SIG-M5 treated with dmso at 0.1 percent for 504 hours (cell line): ENCODE results near the gene ACP4.
"Not testable (repeated sequence)": the region's sequence is repeated elsewhere in the genome, so short reads cannot be mapped to it uniquely, and the experiment has no call there.

ENCODE experiments used
- DNase-seq: peaks from one replicate; lab custom pipeline; 2025; ENCODE audit not compliant: unreplicated experiment; lab: John Stamatoyannopoulos, UW

ACP4 gene, protein sequence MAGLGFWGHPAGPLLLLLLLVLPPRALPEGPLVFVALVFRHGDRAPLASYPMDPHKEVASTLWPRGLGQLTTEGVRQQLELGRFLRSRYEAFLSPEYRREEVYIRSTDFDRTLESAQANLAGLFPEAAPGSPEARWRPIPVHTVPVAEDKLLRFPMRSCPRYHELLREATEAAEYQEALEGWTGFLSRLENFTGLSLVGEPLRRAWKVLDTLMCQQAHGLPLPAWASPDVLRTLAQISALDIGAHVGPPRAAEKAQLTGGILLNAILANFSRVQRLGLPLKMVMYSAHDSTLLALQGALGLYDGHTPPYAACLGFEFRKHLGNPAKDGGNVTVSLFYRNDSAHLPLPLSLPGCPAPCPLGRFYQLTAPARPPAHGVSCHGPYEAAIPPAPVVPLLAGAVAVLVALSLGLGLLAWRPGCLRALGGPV

GRCh38 chr19:50790396-50790795 lies at the start of gene ACP4:
Gene ACP4 (plus strand): TSS chr19:50790415. CDS start chr19:50790415, 0 bp downstream.
- DNase-seq: no peak

- no peak for DNase-seq
Measured at GRCh38 chr19:50741179-50741933, 48.9 kb upstream of the ACP4 start.

DNA sequence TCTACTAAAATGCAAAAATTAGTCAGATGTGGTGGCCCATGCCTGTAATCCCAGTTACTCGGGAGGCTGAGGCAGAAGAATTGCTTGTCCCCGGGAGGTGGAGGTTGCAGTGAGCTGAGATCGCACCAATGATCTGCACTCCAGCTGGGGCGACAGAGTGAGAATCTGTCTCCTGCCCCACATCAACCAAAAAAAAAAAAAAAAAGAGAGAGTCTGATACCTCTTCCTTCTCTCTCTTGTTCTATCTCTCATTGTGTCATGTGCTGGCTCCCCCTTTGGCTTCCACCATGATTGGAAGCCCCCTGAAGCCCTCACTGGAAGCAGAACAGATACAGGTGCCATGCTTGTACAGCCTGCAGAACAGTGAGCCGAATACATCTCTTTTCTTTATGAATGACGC lies 46.7 kb upstream of the ACP4 start:
- no peak for DNase-seq

DNA sequence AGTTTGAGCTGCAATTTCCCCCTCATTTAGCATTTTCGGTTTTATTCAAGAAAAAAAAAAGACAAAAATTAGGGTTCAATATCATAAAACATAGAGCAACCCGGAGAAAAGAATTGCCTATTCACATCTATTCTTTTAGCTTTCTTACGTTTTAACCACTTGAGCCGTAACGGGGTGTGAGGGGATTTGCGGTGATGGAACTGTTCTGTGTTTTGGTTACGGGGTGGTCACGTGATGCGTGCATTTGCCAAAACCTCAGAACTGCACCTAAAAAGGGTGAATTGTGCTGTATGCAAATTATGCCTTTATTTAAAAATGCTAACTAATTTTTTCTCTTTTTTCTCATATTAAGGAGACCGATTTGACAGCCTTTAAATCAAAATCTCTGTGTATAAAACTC lies 45.0 kb upstream of the ACP4 start:
- DNase-seq: no peak

- not testable (repeated sequence) for DNase-seq
Measured at GRCh38 chr19:50747141-50747540, 43.1 kb upstream of the ACP4 start.

- no peak for DNase-seq
Measured at GRCh38 chr19:50749490-50749889, 40.7 kb upstream of the ACP4 start.

GRCh38 chr19:50750010-50750409 lies 40.2 kb upstream of the ACP4 start:
- DNase-seq: no peak

GRCh38 chr19:50753879-50754278 lies 36.3 kb upstream of the ACP4 start:
- DNase-seq: no peak

- DNase-seq: not testable (repeated sequence)
Measured at GRCh38 chr19:50756244-50756643, 34.0 kb upstream of the ACP4 start.

DNA sequence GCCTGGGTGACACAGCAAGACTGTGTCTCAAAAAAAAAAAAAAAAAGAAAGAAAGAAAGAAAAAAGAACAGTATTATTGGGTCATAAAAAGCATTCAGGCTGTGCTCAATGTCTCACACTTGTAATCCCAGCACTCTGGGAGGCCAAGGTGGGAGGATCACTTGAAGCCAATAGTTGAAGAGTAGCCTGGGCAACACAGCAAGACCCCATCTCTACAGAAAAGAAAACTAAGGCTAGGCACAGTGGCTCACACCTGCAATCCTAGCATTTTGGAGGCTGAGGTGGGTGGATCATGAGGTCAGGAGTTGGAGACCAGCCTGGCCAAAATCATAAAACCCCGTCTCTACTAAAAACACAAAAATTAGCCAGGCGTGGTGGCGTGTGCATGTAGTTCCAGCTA lies 32.6 kb upstream of the ACP4 start:
- not testable (repeated sequence) for DNase-seq

GRCh38 chr19:50759076-50759475 lies 31.1 kb upstream of the ACP4 start:
- not testable (repeated sequence) for DNase-seq

GRCh38 chr19:50759886-50760285 lies 30.3 kb upstream of the ACP4 start:
- peak; percentile 25 for DNase-seq

- not testable (repeated sequence) for DNase-seq
Measured at GRCh38 chr19:50761501-50761900, 28.7 kb upstream of the ACP4 start.

DNA sequence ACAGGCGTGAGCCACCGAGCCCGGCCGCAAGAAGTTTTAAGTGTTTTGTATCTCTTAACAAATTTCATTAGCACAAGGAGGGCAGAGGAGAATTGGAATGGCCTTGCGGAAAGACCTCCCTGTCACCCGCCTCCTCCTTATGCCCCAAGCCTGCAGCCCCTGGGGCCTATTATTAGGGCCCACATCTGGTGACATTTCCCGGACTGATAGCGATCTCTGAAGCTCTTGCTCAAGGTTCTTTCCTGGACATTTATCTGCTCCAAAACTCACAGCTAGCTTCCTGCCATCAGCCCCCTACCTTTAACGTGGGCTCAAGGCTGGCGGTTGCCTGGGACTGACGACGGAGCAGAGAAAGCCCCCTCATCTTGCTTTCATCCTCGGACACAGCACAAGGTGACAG lies 26.7 kb upstream of the ACP4 start:
- DNase-seq: not testable (repeated sequence)

DNA sequence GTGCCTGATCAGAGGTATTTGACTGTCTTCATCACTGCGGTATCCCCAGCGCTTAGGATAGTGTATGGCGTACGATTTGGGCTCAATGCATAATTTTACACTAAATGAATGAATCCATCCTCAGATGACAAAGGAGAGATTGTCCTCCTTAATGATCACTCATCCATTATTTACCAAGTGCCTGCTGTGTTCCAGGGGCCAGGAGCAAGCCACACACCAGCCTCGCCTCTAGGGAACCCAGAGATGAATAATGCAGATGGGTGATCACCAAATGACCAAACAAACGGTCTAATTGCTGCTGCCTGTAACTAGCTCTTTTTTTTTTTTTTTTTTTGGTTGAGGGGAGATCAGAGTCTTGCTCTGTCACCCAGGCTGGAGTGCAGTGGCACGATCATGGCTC lies 25.8 kb upstream of the ACP4 start:
- DNase-seq: no peak

GRCh38 chr19:50766746-50767145 lies 23.5 kb upstream of the ACP4 start:
- not testable (repeated sequence) for DNase-seq

- not testable (repeated sequence) for DNase-seq
Measured at GRCh38 chr19:50767263-50767662, 23.0 kb upstream of the ACP4 start.

GRCh38 chr19:50768277-50768676 lies 21.9 kb upstream of the ACP4 start:
- no peak for DNase-seq

GRCh38 chr19:50770164-50770563 lies 20.1 kb upstream of the ACP4 start, which contains the start of gene GPR32:
Gene GPR32 (plus strand): TSS chr19:50770464. CDS start chr19:50770601, 137 bp downstream.
- DNase-seq: not testable (repeated sequence)

GRCh38 chr19:50770888-50771287 lies 19.3 kb upstream of the ACP4 start:
- DNase-seq: no peak

GRCh38 chr19:50772476-50772875 lies 17.7 kb upstream of the ACP4 start:
- peak; percentile 46 for DNase-seq

- not testable (repeated sequence) for DNase-seq
Measured at GRCh38 chr19:50772912-50773311, 17.3 kb upstream of the ACP4 start.
